HepG2 (cell line): ENCODE measurements around the gene CDK18. TPM values are rescaled to one million over a fixed set of nuclear protein-coding genes. Genes with fewer than 3 reads are reported as not detected.

Experiments used
- ATAC-seq: fragments of 200-7000 bp; cut with Tn5 transposase; 3 replicates; pipeline ENCODE4 v1.9.1; 2020; ENCODE audit warnings: mild to moderate bottlenecking, moderate library complexity
- BruUV-seq: library from RNA; stranded (reverse); fragments of 400-500 nt; replicated peaks from 2 replicates; lab custom pipeline; 2021; lab: Mats Ljungman, UMichigan
- CTCF ChIA-PET: fragments of 300-600 bp; formaldehyde crosslinking; extraction: SDS; loops from one replicate; lab custom pipeline; 2021; ENCODE audit warnings: low total read pairs, inconsistent platforms, low intra/inter-chr PET ratio; lab: Yijun Ruan, JAX
- POLR2A ChIA-PET: fragments of 350-600 bp; sonication (Branson Sonifier 250); formaldehyde crosslinking; loops from one replicate; lab custom pipeline; 2020; ENCODE audit warnings: antibody characterized with exemption, inconsistent platforms; lab: Yijun Ruan, JAX
- DNase-seq: peaks from one replicate; pipeline ENCODE4 v3.0.0-alpha.2; 2015; ENCODE audit warnings: low spot score
- FAIRE-seq: peaks from 3 replicates; lab custom pipeline; 2011; peaks lifted over from hg19 to GRCh38; lab: Jason Lieb, UNC
- H2AFZ ChIP-seq: one replicate; pipeline ENCODE4 v1.6.1; 2011; ENCODE audit warnings: low read length, inconsistent platforms
- H3K27ac ChIP-seq: fragments of 300-600 bp; 3 replicates; pipeline ENCODE4 v1.8.0; 2011; ENCODE audit warnings: mixed run types, mild to moderate bottlenecking, mixed read lengths, low read length, inconsistent platforms; ENCODE audit not compliant: insufficient read depth; ENCODE audit errors: extremely low read length
- H3K27me3 ChIP-seq, 2 experiments: fragments of 200-600 bp in 1 of 2; 2 replicates in 1 of 2; 3 replicates in 1 of 2; pipeline versions ENCODE4 v1.6.0 to v1.8.0; 2011; ENCODE audit warnings: low read length in 2 of 2, mild to moderate bottlenecking in 2 of 2, moderate library complexity in 2 of 2, inconsistent platforms in 1 of 2; ENCODE audit not compliant: insufficient read depth in 2 of 2, control insufficient read depth in 1 of 2
- H3K36me3 ChIP-seq, 2 experiments: fragments of 200-600 bp in 1 of 2; replicated peaks in 1 of 2; 2 replicates in 1 of 2; 3 replicates in 1 of 2; pipeline versions ENCODE4 v1.5.1 to v1.8.0; 2011; ENCODE audit warnings: low read length in 2 of 2, inconsistent platforms in 1 of 2; ENCODE audit not compliant: insufficient read depth in 2 of 2, control insufficient read depth in 1 of 2
- H3K4me1 ChIP-seq: 2 replicates; pipeline ENCODE4 v1.5.1; 2012; ENCODE audit warnings: low read length, inconsistent platforms; ENCODE audit not compliant: insufficient read depth
- H3K4me2 ChIP-seq: 2 replicates; pipeline ENCODE4 v1.6.0; 2011; ENCODE audit warnings: low read depth, low read length, inconsistent platforms
- H3K4me3 ChIP-seq, 3 experiments: fragments of 200-600 bp in 1 of 3; sonication (generic), shearing (Covaris generic) in 1 of 3; replicated peaks in 1 of 3; 2 replicates each; pipeline ENCODE4 v1.5.1; 2011 to 2016; ENCODE audit warnings: low read length in 3 of 3, inconsistent platforms in 2 of 3, low read depth in 2 of 3, mild to moderate bottlenecking in 2 of 3, control low read depth in 1 of 3, mixed read lengths in 1 of 3; ENCODE audit not compliant: insufficient read depth in 1 of 3
- H3K79me2 ChIP-seq: one replicate; pipeline ENCODE4 v1.6.1; 2011; ENCODE audit warnings: low read length, inconsistent platforms; ENCODE audit not compliant: insufficient read depth
- H3K9ac ChIP-seq: 2 replicates; pipeline ENCODE4 v1.6.0; 2011; ENCODE audit warnings: mild to moderate bottlenecking, low read depth, low read length, inconsistent platforms; ENCODE audit not compliant: insufficient read depth
- H3K9me3 ChIP-seq: 2 replicates; pipeline ENCODE4 v1.5.1; 2012; ENCODE audit warnings: mild to moderate bottlenecking, low read length
- H4K20me1 ChIP-seq: 2 replicates; pipeline ENCODE4 v1.6.0; 2011; ENCODE audit warnings: inconsistent platforms, mild to moderate bottlenecking, low read length, moderate library complexity; ENCODE audit not compliant: insufficient read depth
- AGO2 ChIP-seq: fragments of 200-400 bp; formaldehyde crosslinking; optimal IDR thresholded peaks from 2 replicates; pipeline ENCODE3; 2017; ENCODE audit warnings: mild to moderate bottlenecking, low read depth, low read length, moderate library complexity
- AKAP8 ChIP-seq: sonication (generic); formaldehyde crosslinking; IDR thresholded peaks from 2 replicates; pipeline ENCODE4 v1.5.1; 2020; ENCODE audit warnings: mild to moderate bottlenecking, missing genetic modification reagents
- HNRNPLL ChIP-seq: fragments of 200-400 bp; formaldehyde crosslinking; IDR thresholded peaks from 2 replicates; pipeline ENCODE4 v1.6.1; 2017; ENCODE audit warnings: mild to moderate bottlenecking, low read depth, low read length; ENCODE audit not compliant: poor library complexity, severe bottlenecking
- SALL1 ChIP-seq: sonication (generic); formaldehyde crosslinking; IDR thresholded peaks from 2 replicates; pipeline ENCODE4 v1.8.0; 2022; ENCODE audit warnings: mild to moderate bottlenecking, missing genetic modification reagents
- TFDP2 ChIP-seq: sonication (generic); formaldehyde crosslinking; IDR thresholded peaks from 2 replicates; pipeline ENCODE4 v1.4.0; 2020; ENCODE audit warnings: missing genetic modification reagents
- XRCC5 ChIP-seq: fragments of 200-400 bp; formaldehyde crosslinking; optimal IDR thresholded peaks from 2 replicates; pipeline ENCODE3; 2017; ENCODE audit warnings: mild to moderate bottlenecking, low read length
- ZBTB38 ChIP-seq: sonication (generic); formaldehyde crosslinking; IDR thresholded peaks from 2 replicates; pipeline ENCODE4 v1.5.1; 2020; ENCODE audit warnings: mild to moderate bottlenecking, missing genetic modification reagents
- ZBTB40 ChIP-seq, 2 experiments: fragments of 450-650 bp in 1 of 2; sonication (generic) in 1 of 2; formaldehyde crosslinking in 1 of 2; IDR thresholded peaks; 2 replicates each; pipeline versions ENCODE4 v1.6.1 to v1.8.0; 2016 to 2022; ENCODE audit warnings: antibody characterized with exemption in 1 of 2, mild to moderate bottlenecking in 1 of 2, missing genetic modification reagents in 1 of 2
- ZNF263 ChIP-seq: sonication (generic); formaldehyde crosslinking; IDR thresholded peaks from 2 replicates; pipeline ENCODE4 v1.4.0; 2020; ENCODE audit warnings: missing genetic modification reagents
- ZNF788 ChIP-seq: sonication (generic); formaldehyde crosslinking; IDR thresholded peaks from 2 replicates; pipeline ENCODE4 v1.5.0; 2020; ENCODE audit warnings: mild to moderate bottlenecking, missing genetic modification reagents, borderline replicate concordance
- ZNF841 ChIP-seq: sonication (generic); formaldehyde crosslinking; IDR thresholded peaks from 2 replicates; pipeline ENCODE4 v1.8.1; 2023; ENCODE audit warnings: missing genetic modification reagents, borderline replicate concordance
- WGBS: methylation state at CpG from one replicate; pipeline ENCODE4 v1.1.6; 2017; ENCODE audit warnings: low lambda C conversion rate; 5-methylcytosine and 5-hydroxymethylcytosine counted together
- in situ Hi-C: cut with HindIII; loops from 2 replicates; pipeline ENCODE4 v1.10.0; 2017; ENCODE audit warnings: low pct_unique_long_range_greater_than_20kb; ENCODE audit not compliant: extremely low pct_ligation_motif_present
- intact Hi-C: fragments of 100-400 bp; cut with micrococcal nuclease; formaldehyde crosslinking; loops from one replicate; pipeline ENCODE4 v1.10.0; 2022; ENCODE audit not compliant: unreplicated experiment
- polyA plus RNA-seq, 8 experiments: library from polyadenylated mRNA; depleted of rRNA in 3 of 8; stranded (reverse) in 7 of 8; unstranded in 1 of 8; fragments of >200 nt; fragmentation: Illumina TruSeq in 4 of 8; extraction: Trizol in 4 of 8; gene quantifications; 2 replicates each; pipeline versions ENCODE4 v1.2.1 to v1.2.3, GENCODE V29; 2011 to 2016; ENCODE audit warnings: low read depth in 4 of 8, missing spikeins in 1 of 8, mixed read lengths in 1 of 8; ENCODE audit not compliant: insufficient read depth in 1 of 8
- total RNA-seq, 5 experiments: library from RNA; depleted of rRNA; stranded (reverse); fragments of >200 nt; fragmentation: Illumina TruSeq; extraction: Trizol; gene quantifications; 2 replicates each; pipeline ENCODE4 v1.2.3, GENCODE V29; 2016; ENCODE audit warnings: low read depth in 1 of 5

CDK18 gene
- total and polyA plus RNA-seq, 2 of the 13 experiments (the other 11 are each of a cell fraction or from before 2014, with no cell fraction given) = 6.4 to 38.8 TPM

DNA sequence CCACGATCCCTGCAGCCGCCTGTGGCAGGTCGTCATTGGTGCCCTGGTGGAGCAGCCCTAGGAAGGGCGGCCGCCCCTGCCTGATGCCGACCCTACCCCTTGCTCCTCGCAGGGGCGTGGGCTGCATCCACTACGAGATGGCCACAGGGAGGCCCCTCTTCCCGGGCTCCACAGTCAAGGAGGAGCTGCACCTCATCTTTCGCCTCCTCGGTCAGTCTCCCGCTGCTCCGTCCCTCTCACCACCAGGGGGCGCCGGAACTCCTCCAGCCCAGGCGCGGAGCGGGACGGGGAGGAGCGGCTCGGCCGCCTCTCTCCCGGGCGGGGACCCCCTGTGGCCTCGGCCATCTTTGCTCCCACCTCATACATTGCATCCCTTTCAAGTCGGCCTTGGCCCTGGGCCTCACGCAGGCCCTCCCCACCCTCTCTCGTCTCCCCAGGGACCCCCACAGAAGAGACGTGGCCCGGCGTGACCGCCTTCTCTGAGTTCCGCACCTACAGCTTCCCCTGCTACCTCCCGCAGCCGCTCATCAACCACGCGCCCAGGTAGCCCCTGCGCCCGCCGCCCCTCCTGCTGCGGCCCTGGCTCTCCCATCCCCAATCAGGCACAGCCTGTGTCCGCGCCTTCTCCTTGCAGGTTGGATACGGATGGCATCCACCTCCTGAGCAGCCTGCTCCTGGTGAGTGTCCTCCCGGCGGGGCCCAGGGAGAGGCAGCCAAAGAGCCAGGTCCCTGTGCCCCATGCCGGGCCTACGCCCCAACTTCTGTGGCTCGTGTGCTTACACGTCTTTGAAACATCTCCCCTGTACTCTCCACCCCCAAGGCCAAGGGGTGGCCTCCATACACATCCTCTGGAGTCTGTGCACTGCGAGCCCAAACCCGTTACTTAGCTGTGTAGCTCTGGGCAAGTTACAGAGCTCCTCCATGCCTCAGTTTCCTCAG, 24.7 kb downstream of the CDK18 start:
- H3K4me1 ChIP-seq = peaks cover 12% of the 10 kb centered on the region
- ChIA-PET CTCF (interaction anchor here (0.7 to 3.5 kb wide), 3 partner anchors 41 to 128 kb away, joined by 4 to 27 read pairs (median 5); no protein-coding TSS in a partner anchor), POLR2A (no interaction called here)
- no peak overlapping the region for H3K4me3 ChIP-seq
- H3K4me2 ChIP-seq = peak overlapping the region; percentile 45
- H3K27ac ChIP-seq = no peak overlapping the region
- intact Hi-C loops (no loop called here), in situ Hi-C loops (no loop called here)
- H3K9ac ChIP-seq = no peak overlapping the region
- BruUV-seq = no TSS peak
- FAIRE-seq (no peak), ATAC-seq (peak; percentile 83), DNase-seq (no peak)
- H3K36me3 ChIP-seq = no peaks in the 10 kb centered on the region; a peak in 2 of 5 replicates
- 66% methylated on average over 35 of the region's 53 CpGs for WGBS
- no peaks in the 10 kb centered on the region for H3K27me3 ChIP-seq
- peaks cover 2% of the 10 kb centered on the region; the same call in 1 of the 2 replicates for H4K20me1 ChIP-seq
- no peaks in the 10 kb centered on the region for H3K9me3 ChIP-seq
- no peaks in the 10 kb centered on the region for H3K79me2 ChIP-seq
- H2AFZ ChIP-seq = no peak overlapping the region
- TF ChIP-seq AKAP8 (CRISPR knock-in tag) (0 out of 2 replicates have a peak, but pooled peaks have one; percentile 32), XRCC5 (peak; percentile 76), AGO2 (peak; percentile 68), HNRNPLL (peak; percentile 35), SALL1 (CRISPR knock-in tag) (no peak; the same call in 1 of the 2 replicates), TFDP2 (0 out of 2 replicates have a peak, but pooled peaks have one; percentile 35), ZNF263 (CRISPR knock-in tag) (peak; percentile 51), ZNF788 (CRISPR knock-in tag) (no peak), ZBTB38 (CRISPR knock-in tag) (peak; percentile 46; the same call in 1 of the 2 replicates), ZBTB40 (IDR thresholded peaks at IDR 0.05) (no peak), ZBTB40 (CRISPR knock-in tag; IDR thresholded peaks at IDR 0.05) (no peak), ZNF841 (no peak)
